A549 (cell line): ENCODE results near the gene SURF6.

Experiments used
- BHLHE40 ChIP-seq: IDR thresholded peaks from 2 replicates; pipeline ENCODE4 v1.6.1; 2012; ENCODE audit warnings: low read depth, low read length, inconsistent platforms
- EP300 ChIP-seq, 2 experiments: fragments of >200 bp; sonication (Bioruptor Twin); formaldehyde crosslinking; IDR thresholded peaks; 2 replicates in 1 of 2; 3 replicates in 1 of 2; pipeline ENCODE4 v1.6.1; 2016 to 2017
- GATA3 ChIP-seq: IDR thresholded peaks from 2 replicates; pipeline ENCODE4 v1.6.1; 2012; ENCODE audit warnings: borderline replicate concordance
- RAD21 ChIP-seq, 2 experiments: fragments of >200 bp in 1 of 2; sonication (Bioruptor Twin) in 1 of 2; formaldehyde crosslinking in 1 of 2; IDR thresholded peaks in 1 of 2; conservative IDR thresholded peaks in 1 of 2; 2 replicates in 1 of 2; 3 replicates in 1 of 2; pipeline ENCODE4 v1.6.1; 2012 to 2018; ENCODE audit warnings: inconsistent platforms in 1 of 2
- SMC3 ChIP-seq: fragments of >200 bp; sonication (Bioruptor Twin); formaldehyde crosslinking; IDR thresholded peaks from 3 replicates; pipeline ENCODE4 v1.6.1; 2018; ENCODE audit warnings: inconsistent platforms
- TF ChIP-seq, protein P1 (sequence below): IDR thresholded peaks from 2 replicates; pipeline ENCODE4 v1.6.1; 2012
- TF ChIP-seq, protein P2 (sequence below): fragments of >200 bp; sonication (Bioruptor Twin); formaldehyde crosslinking; IDR thresholded peaks from 3 replicates; pipeline ENCODE4 v1.5.1; 2016
- TF ChIP-seq, protein P3 (sequence below): fragments of 200-600 bp; sonication (generic); IDR thresholded peaks from 2 replicates; pipeline ENCODE4 v1.6.1; 2016; ENCODE audit warnings: antibody characterized with exemption, mild to moderate bottlenecking, moderate library complexity

DNA sequence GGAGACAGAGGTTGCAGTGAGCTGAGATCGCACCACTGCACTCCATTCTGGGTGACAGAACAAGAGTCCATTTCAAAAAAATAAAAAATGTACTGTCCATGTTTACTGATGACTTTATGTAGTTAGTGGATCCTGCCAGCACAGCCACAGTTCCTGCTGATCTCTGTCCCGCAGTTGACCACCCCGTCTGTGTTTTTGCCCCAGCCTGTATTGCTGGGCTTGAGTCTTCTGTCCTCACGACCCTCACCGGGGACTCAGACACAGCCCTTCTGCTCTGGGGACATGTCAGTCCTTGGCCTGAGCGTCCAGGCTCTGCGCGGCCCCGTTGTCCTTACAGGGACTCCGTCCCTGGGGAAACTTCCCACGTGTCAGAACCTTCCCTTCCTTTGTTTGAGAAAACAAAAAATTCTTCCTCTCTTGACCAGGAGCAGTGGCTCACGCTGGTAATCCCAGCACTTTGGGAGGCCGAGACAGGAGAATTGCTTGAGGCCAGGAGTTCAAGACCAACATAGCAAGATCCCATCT is 14.5 kb downstream of the SURF6 start:
- TF ChIP-seq, protein P1, sequence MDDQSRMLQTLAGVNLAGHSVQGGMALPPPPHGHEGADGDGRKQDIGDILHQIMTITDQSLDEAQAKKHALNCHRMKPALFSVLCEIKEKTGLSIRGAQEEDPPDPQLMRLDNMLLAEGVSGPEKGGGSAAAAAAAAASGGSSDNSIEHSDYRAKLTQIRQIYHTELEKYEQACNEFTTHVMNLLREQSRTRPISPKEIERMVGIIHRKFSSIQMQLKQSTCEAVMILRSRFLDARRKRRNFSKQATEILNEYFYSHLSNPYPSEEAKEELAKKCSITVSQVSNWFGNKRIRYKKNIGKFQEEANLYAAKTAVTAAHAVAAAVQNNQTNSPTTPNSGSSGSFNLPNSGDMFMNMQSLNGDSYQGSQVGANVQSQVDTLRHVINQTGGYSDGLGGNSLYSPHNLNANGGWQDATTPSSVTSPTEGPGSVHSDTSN: no peak
- TF ChIP-seq, protein P2, sequence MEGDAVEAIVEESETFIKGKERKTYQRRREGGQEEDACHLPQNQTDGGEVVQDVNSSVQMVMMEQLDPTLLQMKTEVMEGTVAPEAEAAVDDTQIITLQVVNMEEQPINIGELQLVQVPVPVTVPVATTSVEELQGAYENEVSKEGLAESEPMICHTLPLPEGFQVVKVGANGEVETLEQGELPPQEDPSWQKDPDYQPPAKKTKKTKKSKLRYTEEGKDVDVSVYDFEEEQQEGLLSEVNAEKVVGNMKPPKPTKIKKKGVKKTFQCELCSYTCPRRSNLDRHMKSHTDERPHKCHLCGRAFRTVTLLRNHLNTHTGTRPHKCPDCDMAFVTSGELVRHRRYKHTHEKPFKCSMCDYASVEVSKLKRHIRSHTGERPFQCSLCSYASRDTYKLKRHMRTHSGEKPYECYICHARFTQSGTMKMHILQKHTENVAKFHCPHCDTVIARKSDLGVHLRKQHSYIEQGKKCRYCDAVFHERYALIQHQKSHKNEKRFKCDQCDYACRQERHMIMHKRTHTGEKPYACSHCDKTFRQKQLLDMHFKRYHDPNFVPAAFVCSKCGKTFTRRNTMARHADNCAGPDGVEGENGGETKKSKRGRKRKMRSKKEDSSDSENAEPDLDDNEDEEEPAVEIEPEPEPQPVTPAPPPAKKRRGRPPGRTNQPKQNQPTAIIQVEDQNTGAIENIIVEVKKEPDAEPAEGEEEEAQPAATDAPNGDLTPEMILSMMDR: no peak
- TF ChIP-seq BHLHE40: no peak
- TF ChIP-seq SMC3: no peak
- no peak for TF ChIP-seq EP300 (IDR thresholded peaks at IDR 0.05)
- TF ChIP-seq, protein P3, sequence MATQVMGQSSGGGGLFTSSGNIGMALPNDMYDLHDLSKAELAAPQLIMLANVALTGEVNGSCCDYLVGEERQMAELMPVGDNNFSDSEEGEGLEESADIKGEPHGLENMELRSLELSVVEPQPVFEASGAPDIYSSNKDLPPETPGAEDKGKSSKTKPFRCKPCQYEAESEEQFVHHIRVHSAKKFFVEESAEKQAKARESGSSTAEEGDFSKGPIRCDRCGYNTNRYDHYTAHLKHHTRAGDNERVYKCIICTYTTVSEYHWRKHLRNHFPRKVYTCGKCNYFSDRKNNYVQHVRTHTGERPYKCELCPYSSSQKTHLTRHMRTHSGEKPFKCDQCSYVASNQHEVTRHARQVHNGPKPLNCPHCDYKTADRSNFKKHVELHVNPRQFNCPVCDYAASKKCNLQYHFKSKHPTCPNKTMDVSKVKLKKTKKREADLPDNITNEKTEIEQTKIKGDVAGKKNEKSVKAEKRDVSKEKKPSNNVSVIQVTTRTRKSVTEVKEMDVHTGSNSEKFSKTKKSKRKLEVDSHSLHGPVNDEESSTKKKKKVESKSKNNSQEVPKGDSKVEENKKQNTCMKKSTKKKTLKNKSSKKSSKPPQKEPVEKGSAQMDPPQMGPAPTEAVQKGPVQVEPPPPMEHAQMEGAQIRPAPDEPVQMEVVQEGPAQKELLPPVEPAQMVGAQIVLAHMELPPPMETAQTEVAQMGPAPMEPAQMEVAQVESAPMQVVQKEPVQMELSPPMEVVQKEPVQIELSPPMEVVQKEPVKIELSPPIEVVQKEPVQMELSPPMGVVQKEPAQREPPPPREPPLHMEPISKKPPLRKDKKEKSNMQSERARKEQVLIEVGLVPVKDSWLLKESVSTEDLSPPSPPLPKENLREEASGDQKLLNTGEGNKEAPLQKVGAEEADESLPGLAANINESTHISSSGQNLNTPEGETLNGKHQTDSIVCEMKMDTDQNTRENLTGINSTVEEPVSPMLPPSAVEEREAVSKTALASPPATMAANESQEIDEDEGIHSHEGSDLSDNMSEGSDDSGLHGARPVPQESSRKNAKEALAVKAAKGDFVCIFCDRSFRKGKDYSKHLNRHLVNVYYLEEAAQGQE: no peak
- no peak for TF ChIP-seq GATA3
- TF ChIP-seq RAD21 (conservative IDR thresholded peaks at IDR 0.05 in 1 of 2, IDR thresholded peaks at IDR 0.05 in 1 of 2): no peak
